Dermis microvascular lymphatic vessel endothelial cell (primary cell): ENCODE measurements around the gene PTPRE. TPM values are rescaled to one million over a fixed set of nuclear protein-coding genes. Genes with fewer than 3 reads are reported as not detected.
"Not testable (repeated sequence)": the region's sequence is repeated elsewhere in the genome, so short reads cannot be mapped to it uniquely, and the experiment has no call there.

ENCODE experiments used
- DNase-seq, 2 donors: peaks; one replicate each; pipeline versions ENCODE4 v3.0.0 to v3.0.0-alpha.2; 2010; ENCODE audit warnings: low read depth in 2 of 2
- total RNA-seq: library from RNA; depleted of rRNA; stranded (reverse); fragments of >200 nt; gene quantifications from 2 replicates; pipeline ENCODE4 v1.2.1, GENCODE V29; 2014

PTPRE gene
- total RNA-seq, 1 donor from 2014 or later = 117 TPM

- no peak for DNase-seq
These were observed 184.8 kb downstream of the PTPRE start for GRCh38 chr10:128091636-128092210.

DNA sequence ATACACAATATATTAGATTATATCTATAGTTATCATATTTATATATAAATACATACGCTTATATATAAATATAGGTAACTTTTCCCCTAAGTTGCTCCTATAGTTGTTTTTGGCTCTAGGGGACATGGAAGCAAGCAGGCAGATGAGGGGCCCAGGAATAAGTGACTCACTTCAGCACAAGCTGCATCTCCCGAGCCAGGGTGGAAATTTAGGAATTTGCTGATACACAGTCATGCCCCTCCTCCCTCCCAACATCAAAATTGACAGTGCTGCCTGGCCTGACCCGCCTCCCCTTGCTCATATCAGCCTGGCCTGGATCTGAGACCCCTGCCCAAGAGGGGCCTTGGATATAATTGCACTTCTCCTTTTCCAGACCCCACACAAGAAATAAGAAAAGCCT, 185.6 kb downstream of the PTPRE start:
- DNase-seq = no peak

- DNase-seq = not testable (repeated sequence)
These were observed 187.7 kb downstream of the PTPRE start for GRCh38 chr10:128094596-128094995.

GRCh38 chr10:128095027-128095752, 188.3 kb downstream of the PTPRE start:
- DNase-seq = no peak

GRCh38 chr10:128095753-128096469, 189.0 kb downstream of the PTPRE start:
- DNase-seq = no peak

- DNase-seq = no peak
These were observed 189.7 kb downstream of the PTPRE start for GRCh38 chr10:128096486-128097199.

DNA sequence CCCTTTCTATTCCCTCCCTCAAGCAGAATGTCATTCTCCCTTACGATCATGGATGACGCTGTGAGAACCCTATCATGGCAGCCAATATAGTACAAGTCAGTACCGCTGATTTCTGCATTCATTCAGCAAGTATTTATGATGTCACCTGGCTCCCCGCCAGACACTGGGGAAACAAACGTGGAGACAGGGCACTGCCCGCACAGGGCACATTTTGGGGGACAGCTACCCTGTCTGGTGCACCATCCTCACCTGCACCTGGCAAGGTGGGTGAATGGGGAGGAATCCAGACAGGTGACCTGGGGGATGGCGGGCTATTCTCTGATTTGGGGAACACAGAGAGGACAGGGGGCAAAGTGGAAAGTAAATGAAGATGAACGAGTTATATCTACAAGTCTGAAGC, 190.9 kb downstream of the PTPRE start:
- peak in 1 of 2 donors; percentile 33 for DNase-seq

GRCh38 chr10:128098631-128099030, 191.7 kb downstream of the PTPRE start:
- no peak for DNase-seq

GRCh38 chr10:128099901-128100300, 193.0 kb downstream of the PTPRE start:
- no peak for DNase-seq

DNA sequence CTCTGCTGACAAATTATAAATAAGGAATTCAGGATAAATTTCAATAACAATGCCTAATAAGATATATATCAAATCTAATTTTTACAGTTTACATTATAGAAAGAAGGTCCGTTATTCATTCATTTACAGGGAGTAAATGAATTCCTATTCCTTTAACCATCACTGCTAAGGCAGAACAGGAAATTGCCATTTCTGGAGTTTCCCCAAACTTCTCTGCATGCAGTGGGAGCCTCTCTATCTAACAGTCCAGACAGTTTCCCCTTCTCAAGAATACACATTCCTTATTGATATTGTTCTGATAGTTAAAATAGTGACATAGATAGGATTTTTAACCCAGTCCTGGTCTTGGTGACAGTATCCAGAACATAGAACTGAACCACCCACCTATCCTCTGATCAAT, 195.0 kb downstream of the PTPRE start:
- DNase-seq = no peak

- DNase-seq = no peak
These were observed 195.8 kb downstream of the PTPRE start for GRCh38 chr10:128102480-128103228.

GRCh38 chr10:128103229-128103714, 196.4 kb downstream of the PTPRE start:
- DNase-seq = no peak

- no peak for DNase-seq
These were observed 198.5 kb downstream of the PTPRE start for GRCh38 chr10:128105383-128105782.

DNA sequence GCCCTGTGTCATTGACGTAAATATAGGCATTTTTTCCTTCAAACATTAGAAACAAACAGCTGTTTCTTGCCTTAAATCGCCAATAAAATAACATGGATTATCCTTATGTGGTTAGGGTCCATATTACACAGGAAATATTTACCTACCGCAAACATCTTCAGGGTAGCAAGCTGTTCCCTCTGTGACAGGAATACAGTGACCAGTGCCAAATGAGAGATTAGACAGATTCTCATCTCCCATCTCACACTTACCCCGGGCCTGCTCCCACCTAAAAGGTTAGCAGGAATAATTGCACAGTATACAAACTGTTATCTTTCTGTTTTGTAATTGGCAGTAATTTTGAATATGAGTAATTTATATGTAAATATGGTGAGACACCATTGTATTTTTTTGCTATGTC, 202.8 kb downstream of the PTPRE start:
- no peak for DNase-seq

- no peak for DNase-seq
These were observed 203.4 kb downstream of the PTPRE start for GRCh38 chr10:128110339-128110738.

DNA sequence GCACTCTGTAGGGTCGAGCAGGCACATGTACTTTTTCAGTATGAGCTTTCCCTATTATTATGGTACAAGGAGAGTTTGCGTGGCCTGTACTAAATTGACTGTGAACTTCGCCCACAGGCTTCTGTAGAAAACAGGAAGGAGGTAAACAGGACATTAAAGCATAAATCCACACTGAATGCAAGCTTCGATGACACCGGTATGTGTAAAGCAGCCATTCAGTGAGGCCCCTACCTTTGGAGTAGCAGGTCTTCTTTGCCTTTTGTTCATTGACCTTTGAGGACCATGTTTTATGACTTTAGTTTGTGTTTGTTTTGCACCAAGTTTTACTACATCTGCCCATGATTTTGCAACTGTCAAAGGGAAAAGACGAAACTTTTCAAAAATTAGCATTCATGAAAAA, 204.8 kb downstream of the PTPRE start:
- DNase-seq = no peak

DNA sequence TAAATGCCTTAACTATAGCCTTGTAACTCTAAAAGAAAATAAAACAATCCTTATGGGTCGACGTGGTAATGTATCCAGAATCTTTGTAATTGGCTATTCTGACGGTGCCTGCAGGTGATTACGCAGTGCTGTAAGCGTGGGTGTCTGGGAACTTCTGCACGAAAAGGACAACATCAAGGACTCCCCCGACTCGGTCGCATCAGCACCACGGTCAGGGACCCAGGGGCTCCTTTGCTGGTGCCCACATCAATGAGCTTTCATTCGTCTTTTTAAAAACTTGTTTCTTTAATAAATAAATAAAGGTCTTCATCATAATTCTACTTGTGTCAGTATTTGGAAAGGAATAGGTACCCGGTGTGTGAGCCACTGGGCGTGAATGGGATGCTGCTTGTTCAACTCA, 206.1 kb downstream of the PTPRE start:
- no peak for DNase-seq

- no peak for DNase-seq
These were observed 208.0 kb downstream of the PTPRE start for GRCh38 chr10:128114901-128115300.

DNA sequence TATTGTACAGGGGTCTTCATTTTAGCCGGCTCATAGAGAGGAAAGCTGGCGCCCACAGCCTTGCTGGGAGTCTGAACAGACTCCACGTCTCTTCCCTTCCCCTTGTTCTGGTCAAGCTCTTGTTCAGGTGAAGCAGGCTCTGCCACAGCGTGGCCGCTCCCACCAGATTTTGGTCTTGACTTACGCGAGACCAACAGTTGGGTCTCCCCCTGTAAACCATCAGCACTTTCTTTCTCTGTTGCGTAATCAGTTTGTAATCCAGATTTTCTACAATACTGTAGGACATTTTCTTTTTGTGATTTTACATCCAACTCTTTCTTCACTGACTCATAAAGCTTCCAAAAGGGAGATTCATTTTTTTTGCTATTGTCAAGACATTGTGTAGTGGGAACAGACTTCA, 208.5 kb downstream of the PTPRE start:
- DNase-seq = no peak

- DNase-seq = no peak
These were observed 209.3 kb downstream of the PTPRE start for GRCh38 chr10:128116187-128116586.
